Measurements from ENCODE around the gene TCF20.

- TF ChIP-seq CTCF (IDR thresholded peaks at IDR 0.05; ENCODE audit: poor library complexity) (no peak), EZH2 (IDR thresholded peaks at IDR 0.05; ENCODE audit: borderline replicate concordance) (no peak)
These were observed 39.4 kb upstream of the TCF20 start for GRCh38 chr22:42309865-42310264.

All from hepatocyte (in vitro differentiated cells).